HG03565 (cell line): ENCODE results near the gene EPS15.
"Not testable (repeated sequence)": the region's sequence is repeated elsewhere in the genome, so short reads cannot be mapped to it uniquely, and the experiment has no call there.

Source experiments
- ATAC-seq: cut with Tn5 transposase; IDR thresholded peaks from one replicate; pipeline ENCODE4 v1.9.1; 2021; ENCODE audit warnings: mild to moderate bottlenecking, moderate library complexity; ENCODE audit not compliant: unreplicated experiment

EPS15 gene

DNA sequence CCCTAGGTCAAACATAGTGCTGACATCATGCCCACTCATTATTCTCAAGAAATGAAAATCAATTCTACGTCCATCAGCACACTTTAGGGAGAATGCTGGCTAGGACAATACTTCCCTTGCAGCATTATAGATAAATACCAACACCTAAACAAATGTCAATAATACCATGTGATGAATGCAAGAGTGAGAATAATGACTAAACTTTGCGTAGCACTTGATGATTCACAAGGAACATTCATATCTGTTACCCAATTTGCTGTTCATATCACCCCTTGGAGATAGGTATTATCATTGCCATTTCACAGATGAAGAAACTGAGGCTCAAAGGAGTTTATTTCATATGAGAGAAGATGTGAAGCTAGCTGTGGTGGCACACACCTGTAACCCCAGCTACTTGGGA lies 24.8 kb upstream of the EPS15 start:
- no peak for ATAC-seq

DNA sequence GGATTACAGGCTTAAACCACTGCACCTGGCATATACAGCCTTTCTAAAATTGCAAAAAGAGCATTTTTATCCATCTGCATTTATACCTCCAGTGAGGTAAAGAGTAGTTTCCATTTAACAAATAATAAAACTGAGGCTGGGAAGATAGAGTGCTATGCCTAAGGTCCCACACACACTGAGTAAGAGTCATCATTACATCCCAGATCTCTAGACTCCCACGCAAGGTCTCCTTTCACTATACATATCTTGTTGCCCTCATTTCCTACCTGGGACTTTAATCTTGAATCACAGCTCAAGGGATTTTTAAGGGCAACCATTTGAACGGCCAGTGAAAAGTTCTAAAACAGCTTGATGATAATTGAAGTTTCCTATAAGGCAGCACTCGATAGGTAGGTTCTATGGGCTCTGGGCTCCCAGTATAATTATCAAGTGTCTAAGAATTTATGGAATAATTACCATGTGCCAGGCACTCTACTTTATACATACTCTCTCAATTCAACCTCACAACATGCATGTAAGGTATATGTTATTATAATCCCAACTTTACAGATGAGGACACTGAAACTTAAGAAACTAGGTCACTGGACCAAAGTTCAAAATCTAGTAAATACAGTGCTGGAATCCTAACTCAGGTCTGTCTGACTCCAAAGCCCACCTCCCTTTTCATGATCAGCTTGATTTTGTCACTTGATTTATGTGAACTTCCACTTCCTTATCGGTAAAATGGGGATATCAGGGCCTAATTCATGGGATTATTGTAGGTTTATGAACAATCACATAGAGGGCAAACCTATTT lies 23.3 kb upstream of the EPS15 start:
- no peak for ATAC-seq

DNA sequence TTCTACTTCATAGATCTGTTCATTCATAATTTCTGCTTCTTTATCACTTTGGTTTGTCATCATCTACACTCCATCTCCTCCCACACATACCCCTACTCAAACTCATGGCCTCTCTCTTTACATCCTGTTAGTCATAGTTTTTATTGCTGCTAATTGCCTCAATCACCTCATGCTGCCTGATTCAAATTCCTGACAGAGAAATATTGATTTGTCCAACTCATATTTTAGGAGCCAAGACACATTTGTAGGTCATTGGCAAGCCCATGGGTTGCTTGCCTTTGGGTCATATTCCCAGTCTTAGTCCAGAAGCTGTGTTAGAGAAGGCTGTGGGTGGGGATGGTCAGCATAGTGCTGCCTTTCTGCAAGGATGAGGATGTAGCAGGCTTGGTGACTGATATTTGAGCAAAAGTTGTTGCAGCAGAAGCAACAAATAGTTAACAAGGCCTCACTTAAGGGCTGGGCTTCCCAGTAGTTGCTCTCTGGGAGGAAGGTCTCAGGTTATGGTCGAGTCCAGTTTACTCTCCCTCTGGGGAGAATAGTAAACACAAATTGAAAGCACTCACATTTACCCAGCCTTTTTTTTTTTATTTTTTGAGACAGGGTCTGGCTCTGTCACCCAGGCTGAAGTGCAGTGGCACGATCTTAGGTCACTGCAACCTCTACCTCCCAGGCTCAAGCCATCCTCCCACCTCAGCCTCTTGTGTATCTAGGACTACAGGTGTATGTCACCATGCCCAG lies 22.4 kb upstream of the EPS15 start:
- no peak for ATAC-seq

DNA sequence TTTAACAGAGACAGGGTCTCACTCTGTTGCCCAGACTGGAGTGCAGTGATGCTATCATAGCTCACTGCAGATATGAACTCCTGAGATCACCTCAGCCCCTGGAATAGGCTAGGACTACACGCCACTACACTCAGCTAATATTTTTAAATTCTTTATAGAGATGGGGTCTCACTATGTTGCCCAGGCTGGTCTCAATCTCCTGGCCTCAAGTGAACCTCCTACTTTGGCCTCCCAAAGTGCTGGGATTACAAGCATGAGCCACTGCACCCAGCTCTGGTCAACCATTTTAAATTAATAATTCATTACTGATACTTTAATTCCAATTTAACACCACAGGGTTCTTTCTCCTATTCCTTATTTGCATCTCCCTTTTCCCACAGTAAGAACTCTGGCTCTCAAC lies 18.5 kb upstream of the EPS15 start:
- no peak for ATAC-seq

DNA sequence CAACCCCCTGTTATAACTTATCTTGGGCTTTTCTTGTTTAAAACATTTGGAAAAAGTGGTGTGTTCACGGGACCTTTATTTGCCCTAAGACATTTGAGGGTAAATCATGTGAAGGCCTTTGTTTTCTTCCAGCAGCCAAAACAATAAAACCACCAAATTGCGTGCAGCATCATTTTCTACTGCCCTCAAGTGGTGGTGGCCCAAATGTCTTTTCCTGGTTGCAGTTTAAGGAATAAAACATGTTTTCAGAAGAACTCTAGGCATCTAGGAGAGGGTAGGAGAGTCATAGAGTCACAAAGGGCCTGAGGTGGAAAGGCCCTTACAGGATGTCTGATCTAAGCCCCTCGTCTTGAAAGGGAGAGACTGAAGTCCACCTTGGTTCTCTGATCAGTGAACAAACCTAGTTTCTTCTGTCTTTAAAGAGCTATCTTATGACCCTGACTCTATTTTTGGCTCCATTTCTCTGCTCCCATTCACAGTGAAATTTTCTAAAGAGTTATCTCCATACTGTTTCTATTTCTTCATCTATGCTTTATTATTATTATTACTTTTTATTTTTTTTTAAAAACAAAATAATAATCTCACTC lies 16.0 kb upstream of the EPS15 start:
- no peak for ATAC-seq

DNA sequence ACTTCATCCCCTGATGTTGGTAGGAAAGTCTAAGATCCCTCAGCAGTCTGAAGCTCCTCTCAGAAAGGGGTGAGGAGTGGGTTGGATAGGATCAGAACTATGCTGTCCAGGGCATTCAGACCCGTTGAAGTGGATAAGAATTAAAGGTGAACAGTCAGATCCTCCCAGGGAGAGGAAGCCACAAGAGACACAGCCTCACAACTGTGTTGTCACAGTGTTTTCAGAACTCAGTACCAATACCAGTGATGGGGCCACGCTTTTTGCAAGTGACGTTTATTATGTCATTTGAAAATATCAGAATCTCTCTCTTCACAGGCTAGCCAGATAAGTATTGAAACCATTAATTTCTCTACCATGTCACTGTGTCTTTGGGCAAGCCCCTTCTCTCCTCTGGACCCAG lies 15.4 kb upstream of the EPS15 start:
- ATAC-seq = peak; percentile 43

DNA sequence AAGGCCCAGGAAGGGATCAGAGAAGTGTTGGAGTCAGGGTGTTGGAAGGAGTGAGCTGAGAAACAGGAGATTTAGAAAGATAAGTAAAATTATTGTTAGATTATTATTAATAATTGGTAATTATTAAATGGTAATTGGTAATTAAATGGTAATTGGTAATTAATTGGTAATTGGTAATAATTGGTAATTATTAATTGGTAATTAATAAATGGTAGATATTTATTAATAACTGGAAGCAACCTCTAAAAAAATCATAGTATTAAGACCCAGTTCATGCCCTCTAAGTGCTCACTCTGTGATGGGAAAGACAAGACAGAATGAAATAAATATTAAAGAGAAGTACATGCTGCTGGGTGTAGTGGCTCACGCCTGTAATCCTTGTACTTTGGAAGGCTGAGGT lies 13.8 kb upstream of the EPS15 start:
- ATAC-seq = no peak

DNA sequence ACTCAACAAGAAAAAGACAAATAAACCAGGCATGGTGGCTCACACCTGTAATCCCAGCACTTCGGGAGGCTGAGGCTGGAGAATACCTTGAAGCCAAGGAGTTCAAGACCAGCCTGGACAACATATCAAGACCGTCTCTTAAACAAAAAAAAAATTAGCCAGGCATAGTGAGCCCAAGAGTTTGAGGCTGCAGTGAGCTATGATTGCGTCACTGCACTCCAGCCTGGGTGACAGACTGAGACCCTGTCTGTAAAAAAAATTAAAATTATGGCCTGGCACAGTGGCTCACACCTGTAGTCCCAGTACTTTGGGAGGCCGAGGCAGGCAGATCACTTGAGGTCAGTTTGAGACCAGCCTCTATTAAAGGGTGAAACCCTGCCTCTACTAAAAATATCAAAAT lies 11.4 kb upstream of the EPS15 start:
- not testable (repeated sequence) for ATAC-seq

DNA sequence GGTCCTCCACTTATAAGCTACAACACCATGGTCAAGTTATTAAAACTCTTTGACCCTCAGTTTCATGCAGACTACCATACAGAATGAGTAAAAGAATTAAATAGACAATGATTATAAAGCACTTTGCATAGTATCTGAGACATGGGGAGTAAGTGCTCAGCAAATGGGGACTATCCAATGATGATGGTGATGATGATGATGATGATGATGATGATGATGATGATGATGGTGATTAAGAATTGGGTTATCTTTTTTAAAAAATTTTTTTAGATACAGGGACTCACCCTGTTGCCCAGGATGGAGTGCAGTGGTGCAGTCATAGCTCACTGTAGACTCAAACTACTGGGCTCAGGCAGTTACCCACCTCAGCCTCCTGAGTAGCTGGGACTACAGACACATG lies 8.1 kb upstream of the EPS15 start:
- no peak for ATAC-seq

DNA sequence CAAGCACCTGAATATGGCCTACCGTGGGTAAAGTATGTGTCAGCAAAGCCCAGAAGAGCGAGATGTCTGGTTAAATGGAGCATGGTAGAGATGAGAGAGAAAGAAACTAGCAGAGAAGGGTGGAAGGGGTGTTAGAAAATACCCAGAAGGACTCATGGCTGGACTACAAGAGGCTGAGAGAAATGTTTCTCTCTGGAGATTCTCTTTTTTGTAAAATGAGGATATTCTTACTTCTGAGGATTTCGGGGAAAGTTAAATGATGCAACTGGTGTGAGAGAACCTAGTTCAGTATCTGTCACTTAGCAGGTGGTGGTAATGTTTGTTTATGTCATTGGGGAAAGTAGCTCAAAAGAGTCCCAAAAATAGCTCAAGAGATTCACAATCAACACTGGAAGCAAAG lies 7.2 kb upstream of the EPS15 start:
- peak; percentile 66 for ATAC-seq

DNA sequence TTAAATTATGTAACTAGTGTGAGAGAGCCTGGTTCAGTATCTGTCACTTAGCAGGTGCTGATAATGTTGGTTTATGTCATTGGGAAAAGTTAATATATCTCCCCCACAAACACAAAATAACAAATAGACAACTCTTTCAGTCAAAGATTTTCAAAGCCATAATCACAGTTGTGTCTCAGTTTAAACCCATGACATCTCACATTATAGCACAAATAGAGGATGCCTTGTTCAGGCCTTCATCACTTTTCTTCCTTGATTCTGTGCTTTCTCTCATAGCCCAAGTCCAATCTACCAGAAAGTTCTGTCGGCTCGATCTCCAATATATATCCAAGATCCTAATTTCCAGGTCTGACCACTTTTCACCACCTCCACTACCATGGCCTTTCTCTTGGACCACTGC lies 6.2 kb upstream of the EPS15 start:
- no peak for ATAC-seq

DNA sequence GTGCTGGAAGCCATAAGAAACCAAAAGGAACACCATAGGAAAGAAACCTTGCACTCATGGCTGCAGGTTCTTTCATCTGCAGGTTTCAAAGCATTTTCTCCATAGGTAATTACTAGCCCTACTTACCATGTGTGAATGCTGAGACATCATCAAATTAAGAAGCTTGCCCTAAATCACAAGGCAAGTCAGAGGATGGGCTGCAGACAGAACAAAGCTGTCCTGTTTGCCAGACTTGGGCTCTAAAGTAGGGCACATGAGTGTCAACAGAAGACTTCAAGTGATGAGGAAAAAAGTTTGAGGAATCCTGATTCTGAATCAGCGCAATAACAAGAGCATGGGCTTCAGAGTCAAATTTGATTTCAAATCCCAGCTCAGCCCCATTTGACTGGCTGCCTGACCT lies 5.8 kb upstream of the EPS15 start:
- ATAC-seq = no peak

DNA sequence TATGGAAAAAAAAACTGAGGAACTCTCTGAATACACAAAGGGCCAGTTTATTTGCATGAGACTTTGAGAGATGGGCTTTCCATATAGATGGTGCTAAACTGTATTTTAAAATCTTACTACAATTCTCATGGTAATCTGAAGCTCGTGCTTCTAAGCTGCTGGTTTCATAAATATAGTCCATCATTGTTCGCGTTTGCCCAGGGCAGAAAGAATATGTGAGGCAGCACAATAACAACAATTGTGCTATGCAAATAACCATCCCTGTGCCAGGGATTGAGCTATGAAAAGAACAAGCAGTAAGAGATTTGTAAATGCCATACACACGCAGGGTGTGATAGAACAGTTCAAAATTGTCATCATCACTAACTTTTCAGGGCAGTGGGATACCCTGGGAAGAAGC lies 4.9 kb upstream of the EPS15 start:
- ATAC-seq = no peak

DNA sequence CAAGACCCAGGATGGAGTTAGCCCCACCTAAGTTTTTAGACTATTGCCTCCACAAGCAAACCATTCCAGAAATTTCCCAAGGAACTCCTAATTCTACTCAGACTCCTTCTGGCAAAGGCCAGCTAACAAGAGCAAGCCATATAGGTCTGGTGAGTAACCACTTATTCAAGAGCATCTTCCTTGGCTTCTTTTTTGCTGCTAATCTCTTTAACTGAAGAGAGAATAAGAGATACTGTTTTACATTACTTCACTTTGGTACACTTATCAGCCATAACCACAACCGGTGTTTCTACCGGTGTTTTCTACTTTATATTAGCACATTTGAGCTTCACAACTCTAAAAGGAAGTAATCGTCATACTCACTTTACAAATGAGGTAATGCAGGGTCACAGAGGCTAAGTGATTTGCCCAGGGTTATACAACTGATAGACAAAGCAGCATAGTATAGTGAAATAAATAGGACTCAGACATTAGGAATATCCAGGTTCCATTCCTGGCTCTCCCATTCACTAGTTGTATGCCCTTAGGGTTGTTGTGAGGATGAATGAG lies 1.7 kb upstream of the EPS15 start:
- ATAC-seq = no peak

DNA sequence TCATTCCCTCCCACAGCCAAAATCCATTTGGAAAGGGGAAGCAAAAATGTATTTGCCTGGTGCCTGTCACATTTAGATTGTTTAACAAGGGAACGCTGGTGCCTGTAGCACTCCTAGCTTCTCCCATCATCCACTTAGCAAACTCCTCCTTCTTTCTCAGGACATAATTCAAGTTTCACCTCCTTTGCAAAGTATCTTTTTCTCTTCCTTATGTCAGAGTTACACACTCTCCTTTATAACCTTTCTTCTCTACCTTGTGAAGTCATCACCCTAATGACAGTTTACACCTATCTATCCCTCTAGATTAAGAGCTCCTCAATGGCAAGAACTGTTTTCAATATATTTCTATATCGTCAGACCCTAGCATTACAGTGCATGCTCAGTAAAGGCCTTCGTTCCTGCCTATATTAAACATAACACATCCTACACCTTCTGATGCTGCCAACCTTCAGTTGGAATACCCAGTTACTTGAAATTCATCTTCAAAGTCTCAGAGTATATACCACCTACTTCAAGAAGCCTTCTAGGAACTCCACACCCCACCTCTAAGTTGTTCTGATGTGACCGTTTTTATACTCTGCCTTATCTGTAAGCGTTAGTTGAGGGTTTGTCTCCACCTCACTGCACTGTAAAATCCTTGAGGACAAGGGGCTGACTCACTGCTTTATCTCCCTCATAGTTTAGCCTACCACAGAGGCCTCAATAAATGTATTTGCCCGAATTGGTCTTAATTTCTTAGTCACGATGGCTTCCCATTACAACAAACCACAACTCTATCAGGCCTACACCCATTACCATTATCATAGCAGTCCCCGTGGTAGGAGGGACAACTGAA lies 1.0 kb upstream of the EPS15 start:
- no peak for ATAC-seq

DNA sequence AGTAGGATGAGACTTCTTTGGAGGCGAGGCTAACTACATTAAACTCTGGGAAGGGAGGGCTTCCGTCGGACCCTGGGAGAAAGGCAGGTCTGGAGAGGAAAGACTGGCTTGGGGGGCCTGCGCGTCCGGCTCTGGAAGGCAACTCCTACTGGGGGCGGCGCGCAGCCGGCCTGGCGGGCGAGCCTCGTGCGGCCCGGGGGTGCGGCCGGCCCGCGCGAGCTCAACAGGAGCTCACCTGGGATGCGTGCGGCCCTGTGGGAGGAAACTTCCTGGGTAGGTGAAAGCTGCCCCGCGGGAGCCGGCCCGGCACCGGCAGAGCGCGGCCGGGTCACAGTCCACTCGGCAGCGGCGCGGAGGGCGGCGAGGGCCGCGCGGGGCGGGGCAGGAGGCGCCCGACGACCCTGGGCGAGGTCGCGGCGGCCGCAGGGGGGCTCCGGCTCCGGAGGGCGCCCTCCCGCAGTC lies 449 bp downstream of the EPS15 start:
- peak; percentile 20 for ATAC-seq

DNA sequence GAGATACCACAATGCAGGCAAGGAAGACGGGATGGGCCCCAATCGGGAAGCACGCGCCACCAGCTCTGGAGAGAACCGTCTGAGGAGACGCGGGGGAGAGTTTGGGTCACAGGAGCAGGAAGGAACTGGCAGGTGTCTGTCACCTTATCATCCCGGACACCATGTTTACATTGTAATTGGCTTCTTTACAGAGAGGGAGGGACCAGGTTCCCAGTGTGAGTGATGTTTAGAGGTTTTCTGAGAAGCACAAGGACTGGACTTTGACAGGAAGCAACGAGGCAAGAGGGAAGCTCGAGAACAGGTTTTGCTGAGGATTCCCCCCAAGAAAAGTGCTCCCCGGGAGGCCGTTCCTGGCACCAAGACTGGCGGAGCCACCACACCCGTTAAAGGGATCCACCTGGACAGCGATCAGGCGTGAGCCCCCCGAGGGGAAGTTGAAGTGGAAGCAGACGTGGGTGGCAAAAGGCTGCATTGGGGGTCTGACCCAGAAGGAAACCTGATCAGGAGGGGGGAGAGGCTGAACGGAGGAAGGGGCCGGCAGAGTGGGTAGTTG lies 957 bp downstream of the EPS15 start:
- ATAC-seq = peak; percentile 25

DNA sequence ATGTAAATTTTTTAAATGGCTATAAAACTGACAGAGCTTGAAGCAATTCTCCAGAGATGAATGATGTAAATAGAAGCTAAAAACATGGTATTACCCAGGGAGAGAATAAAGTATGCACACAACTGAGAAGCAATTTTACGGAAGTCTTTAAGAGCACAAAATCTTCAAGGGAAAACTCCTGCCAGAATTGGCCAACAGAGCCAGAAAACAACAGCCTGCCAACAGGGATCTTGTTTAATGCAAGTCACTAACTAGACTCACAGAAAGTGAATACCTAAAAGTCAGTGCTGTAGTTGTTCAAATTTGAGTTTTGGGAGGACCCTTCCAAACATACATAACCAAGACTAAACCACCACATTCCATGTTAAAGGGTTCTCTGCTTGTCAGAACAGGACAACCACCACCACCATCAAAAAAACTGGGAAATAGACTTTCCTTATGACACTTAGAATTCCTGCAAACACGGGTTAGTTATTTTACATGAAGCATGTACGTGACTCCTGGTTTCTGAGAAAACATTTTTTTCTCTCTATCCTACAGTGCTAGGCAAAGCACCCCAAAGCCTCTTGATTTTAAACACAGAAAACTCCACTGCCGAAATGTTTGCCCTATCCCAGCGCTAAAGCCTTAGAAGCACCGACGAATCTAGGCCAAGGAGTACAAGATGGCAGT lies 1.6 kb downstream of the EPS15 start:
- ATAC-seq = no peak

DNA sequence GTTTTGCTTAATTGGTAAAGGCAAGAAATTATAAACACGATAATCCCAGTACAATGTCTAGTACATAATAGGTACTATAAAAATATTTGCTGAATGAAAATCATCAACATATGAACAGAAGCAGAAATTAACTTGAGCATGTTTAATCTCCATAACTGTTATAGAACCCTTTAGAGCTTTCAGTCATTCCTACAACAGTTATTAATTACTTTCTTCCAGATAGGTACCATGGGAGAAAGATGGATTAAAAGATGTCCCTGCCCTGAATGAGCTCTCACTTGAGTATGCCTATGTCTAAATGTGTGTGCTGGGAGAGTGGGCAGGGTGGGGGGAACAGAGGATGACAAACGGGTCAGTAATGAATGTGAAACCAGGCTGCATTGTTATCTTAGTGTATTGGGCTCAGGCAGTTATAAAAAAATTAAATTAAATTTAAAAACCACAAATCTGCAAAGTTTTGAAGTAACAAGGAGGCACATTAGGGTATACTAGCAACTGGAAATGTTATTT lies 2.4 kb downstream of the EPS15 start:
- no peak for ATAC-seq
